GM19452 (cell line): Measurements from ENCODE around the gene JARID2.
A peak's percentile ranks its signal among the peaks of the same experiment; 100 is the strongest.

Experiments used
- ATAC-seq: cut with Tn5 transposase; IDR thresholded peaks from one replicate; pipeline ENCODE4 v1.9.1; 2021; ENCODE audit not compliant: unreplicated experiment

The JARID2 gene

DNA sequence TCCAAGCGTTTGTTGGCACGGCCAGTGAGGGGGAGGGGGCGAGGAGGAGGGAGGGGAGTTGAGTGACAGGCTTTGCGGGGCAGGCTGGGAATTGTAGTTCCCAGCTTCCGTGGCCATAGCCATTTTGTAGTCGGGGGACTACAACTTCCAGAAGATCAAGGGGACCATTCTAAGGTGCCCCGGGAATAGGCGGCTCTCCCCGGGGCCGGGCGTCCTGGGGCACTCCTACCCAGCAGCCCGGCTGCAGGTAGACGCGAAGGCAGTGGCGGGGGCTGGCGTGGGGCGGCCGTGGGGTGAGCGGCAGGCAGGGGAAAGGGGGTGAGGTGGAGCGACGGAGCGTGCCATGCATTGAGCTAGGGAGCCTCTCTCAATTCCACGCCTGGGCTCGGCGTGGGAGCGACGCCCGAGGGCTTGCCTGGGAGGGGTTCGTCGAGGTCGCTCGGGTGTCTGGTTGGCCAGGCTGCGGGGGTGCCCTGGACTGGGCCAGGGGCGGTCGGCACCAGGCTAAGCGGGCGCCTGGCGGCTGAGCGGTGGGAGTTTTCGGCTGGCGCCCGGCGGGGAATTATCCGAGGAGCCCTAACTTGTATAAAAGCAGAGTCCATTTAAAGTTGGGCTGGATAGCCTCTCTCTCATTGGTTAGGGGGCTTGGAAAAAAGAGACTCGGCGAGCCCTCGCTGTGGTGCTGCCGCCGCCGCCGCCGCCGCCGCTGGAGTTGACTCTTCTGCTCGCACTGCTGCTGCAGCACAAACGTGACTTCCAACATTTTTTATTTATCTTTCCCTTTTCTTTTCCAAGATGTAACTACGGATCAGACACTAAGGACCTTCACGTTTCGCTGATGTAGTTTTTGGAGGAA is at the start of gene JARID2:
Gene JARID2, plus strand, starts transcription at position 709 of the 856 bp plus-strand sequence. CDS start 471 bp downstream, outside the sequence.
- ATAC-seq, result peak; percentile 56

DNA sequence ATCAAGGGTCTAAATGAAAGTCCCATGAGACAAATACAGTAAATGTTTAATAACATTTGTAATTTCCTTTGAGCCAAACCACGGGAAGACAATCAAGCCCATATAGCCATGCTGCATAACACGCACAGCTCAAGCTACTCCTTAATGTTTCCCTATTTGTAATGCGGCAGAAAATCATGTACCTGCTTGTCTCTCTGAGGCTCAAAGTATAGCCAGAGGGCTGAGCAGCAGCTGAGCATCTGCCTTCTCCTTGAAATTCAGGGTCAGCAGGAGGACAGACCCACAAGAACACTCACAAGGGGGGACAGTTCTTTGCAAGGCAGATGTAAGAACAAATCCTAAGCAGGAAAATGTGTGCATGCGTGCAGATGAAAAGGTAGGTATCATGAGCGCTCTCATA is 45.8 kb upstream of the JARID2 start:
- no peak for ATAC-seq

- no peak for ATAC-seq
Measured at GRCh38 chr6:15205321-15205720, 40.5 kb upstream of the JARID2 start.

- ATAC-seq, result no peak
Measured at GRCh38 chr6:15206887-15207286, 39.0 kb upstream of the JARID2 start.

GRCh38 chr6:15207923-15208322 is 37.9 kb upstream of the JARID2 start:
- ATAC-seq, result no peak

DNA sequence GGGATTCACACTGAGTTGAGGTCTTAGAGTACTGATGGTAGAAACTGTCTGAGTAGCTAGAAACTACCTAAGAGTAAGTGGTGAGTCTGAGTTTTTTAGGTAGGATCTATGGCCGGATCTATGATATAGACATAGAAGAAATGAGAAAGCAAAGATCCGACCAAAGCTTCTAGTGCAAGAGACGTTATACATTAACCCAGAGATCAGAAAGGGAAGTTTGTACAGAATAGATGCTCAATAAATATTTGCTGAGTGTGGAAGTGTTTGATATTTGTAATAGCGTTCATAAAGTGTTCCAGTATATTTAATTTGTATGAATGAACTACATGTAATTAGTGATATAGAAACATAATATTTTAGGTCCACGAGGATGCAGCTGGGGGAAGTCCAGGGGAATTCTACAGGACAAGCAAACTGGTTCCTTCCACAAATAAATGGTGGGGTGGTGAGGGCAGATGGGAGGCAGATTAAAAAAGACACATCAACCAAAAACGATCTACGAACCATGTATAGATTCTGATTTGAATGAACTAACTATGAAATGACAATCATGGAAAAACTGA is 31.9 kb upstream of the JARID2 start:
- ATAC-seq, result no peak

DNA sequence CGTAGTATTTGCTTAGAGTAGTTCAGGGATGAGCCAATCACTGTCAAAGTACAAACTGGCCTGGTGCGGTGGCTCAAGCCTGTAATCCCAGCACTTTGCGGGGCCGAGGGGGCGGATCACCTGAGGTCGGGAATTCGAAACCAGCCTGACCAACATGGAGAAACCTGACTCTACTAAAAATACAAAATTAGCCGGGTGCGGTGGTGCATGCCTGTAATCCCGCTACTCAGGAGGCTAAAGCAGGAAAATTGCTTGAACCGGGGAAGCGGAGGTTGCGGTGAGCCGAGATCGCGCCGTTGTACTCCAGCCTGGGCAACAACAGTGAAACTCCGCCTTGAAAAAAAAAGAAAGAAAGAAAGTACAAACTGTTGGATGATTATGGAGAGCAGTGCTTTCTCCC is 27.5 kb upstream of the JARID2 start:
- no peak for ATAC-seq

GRCh38 chr6:15220062-15220461 is 25.8 kb upstream of the JARID2 start:
- ATAC-seq, result no peak

DNA sequence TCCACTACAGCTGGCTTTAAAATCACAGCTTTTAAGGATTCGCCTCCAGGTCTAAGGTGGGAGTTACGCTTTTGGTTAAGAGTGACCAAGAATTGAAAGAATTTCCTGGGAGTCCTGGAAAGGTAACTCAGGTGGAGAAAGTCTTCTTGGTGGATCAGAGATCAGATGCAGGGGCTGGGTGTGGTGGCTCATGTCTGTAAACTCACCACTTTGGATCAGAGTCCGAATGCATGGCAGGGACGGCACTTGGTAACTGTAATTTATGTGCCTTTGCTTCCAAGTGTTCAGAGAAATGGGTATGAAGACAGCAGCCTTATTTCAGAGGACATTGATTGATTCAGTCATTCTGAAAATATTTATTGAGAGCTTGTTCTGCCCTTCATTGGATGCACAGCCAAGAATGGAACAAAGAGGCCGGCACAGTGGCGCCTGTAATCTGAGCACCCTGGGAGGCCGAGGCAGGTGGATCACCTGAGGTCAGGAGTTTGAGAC is 18.0 kb upstream of the JARID2 start:
- ATAC-seq, result no peak

- no peak for ATAC-seq
Measured at GRCh38 chr6:15230827-15231226, 15.0 kb upstream of the JARID2 start.

GRCh38 chr6:15232836-15233510 is 12.9 kb upstream of the JARID2 start:
- no peak for ATAC-seq

DNA sequence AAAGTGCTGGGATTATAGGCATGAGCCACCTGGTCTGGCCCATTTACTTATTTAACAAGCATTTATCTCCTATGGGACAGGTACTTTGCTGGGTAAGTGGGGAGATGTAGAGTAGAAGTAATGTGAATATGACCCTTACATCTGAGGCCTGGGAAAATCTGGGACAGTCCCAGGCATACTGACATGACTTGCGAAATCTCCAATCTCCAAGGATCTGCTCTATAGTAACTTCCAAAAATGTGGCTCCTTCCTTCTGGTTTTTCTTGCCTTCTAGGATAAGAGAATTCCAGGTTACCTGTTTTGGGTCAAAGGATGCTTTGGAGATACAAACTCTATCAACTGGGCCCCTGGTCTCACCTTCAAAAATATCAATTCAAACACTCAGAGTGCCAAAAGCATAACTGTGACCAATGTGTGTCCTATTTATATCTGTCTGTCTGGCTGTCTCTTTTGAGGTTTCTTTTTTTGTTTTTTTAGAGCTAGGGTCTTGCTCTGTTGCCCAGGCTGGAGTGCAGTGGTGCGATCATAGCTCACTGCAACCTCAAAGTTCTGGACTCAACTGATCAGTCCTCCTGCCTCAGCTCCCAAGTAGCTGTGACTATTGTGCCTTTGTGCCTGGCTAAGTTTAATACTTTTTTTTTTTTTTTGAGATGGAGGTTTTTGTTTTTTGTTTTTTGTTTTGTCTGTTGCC is 11.7 kb upstream of the JARID2 start:
- ATAC-seq, result no peak

GRCh38 chr6:15239616-15240364 is 6.1 kb upstream of the JARID2 start:
- no peak for ATAC-seq

- no peak for ATAC-seq
Measured at GRCh38 chr6:15242503-15242902, 3.4 kb upstream of the JARID2 start.

- ATAC-seq, result no peak
Measured at GRCh38 chr6:15242937-15243614, 2.8 kb upstream of the JARID2 start.

DNA sequence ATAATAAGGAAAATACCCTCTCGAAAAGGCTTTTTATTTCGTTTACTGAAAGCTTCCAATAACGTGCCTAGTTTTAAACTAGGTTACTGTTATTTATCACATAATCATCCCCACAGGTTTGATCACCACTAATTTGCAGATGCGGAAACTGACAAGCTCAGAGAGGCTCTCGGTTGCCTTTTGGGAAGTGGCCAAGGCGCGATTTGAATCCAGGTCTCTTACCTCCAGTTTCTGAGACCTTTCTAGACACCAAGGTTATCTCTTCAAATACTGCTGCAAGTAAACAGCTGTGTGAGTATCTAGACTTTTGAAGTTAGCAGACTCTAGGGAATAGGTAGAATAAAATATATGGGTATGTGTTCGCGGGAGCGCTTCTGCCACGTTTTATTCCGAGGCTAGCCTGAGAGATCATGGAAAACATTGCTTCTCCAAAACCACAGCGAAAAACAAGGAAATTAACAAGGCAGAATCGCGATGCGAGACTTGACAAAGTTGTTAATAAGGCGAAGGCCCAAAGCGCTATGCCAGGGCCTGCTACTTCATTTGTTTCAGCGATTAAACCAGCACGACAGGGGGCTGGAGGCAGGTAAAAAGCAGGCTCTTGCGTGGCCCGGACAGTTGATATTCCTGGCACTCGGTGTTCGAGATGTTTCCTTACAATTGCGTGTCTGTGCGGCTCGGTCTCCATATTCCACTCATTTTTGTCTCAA is 1.8 kb upstream of the JARID2 start:
- ATAC-seq, result no peak

- ATAC-seq, result peak; percentile 31
Measured at GRCh38 chr6:15244620-15245360, 1.1 kb upstream of the JARID2 start.

- ATAC-seq, result no peak
Measured at GRCh38 chr6:15246217-15246665, 372 bp downstream of the JARID2 start.
